Fibroblast of mammary gland (primary cell): ENCODE measurements around the gene MEGF6.

Experiments
- DNase-seq: peaks from one replicate; pipeline ENCODE4 v3.0.0-alpha.2; 2010; ENCODE audit warnings: low read depth
- H3K4me3 ChIP-seq: 2 replicates; pipeline ENCODE4 v1.5.1; 2011; ENCODE audit warnings: low read depth, mild to moderate bottlenecking, low read length, moderate library complexity; ENCODE audit not compliant: control insufficient read depth
- TF ChIP-seq, protein P1 (sequence below): conservative IDR thresholded peaks from 2 replicates; pipeline ENCODE4 v1.5.1; 2011; ENCODE audit warnings: low read depth, low read length, inconsistent platforms; ENCODE audit not compliant: control insufficient read depth, insufficient read depth

Gene MEGF6

DNA sequence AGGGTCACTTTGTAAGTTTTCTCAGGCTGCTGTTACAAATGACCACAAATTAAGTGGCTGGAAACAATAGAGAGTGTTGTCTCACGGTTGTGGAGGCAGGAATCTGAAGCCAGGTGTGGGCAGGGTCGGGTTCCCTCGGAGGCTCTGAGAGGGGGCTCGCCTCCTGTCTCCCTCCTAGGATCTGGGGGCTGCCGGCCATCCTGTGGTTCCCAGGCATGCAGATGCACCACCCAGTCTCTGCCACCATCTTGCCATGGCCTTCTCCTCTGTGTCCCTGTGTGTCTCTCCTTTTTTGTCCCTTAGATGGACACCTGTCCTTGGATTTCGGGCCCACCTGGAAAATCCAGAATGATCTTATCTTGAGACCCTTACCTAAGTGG is 45.8 kb upstream of the MEGF6 start:
- no peak overlapping the region for H3K4me3 ChIP-seq
- TF ChIP-seq, protein P1, sequence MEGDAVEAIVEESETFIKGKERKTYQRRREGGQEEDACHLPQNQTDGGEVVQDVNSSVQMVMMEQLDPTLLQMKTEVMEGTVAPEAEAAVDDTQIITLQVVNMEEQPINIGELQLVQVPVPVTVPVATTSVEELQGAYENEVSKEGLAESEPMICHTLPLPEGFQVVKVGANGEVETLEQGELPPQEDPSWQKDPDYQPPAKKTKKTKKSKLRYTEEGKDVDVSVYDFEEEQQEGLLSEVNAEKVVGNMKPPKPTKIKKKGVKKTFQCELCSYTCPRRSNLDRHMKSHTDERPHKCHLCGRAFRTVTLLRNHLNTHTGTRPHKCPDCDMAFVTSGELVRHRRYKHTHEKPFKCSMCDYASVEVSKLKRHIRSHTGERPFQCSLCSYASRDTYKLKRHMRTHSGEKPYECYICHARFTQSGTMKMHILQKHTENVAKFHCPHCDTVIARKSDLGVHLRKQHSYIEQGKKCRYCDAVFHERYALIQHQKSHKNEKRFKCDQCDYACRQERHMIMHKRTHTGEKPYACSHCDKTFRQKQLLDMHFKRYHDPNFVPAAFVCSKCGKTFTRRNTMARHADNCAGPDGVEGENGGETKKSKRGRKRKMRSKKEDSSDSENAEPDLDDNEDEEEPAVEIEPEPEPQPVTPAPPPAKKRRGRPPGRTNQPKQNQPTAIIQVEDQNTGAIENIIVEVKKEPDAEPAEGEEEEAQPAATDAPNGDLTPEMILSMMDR: no peak
- no peak for DNase-seq

DNA sequence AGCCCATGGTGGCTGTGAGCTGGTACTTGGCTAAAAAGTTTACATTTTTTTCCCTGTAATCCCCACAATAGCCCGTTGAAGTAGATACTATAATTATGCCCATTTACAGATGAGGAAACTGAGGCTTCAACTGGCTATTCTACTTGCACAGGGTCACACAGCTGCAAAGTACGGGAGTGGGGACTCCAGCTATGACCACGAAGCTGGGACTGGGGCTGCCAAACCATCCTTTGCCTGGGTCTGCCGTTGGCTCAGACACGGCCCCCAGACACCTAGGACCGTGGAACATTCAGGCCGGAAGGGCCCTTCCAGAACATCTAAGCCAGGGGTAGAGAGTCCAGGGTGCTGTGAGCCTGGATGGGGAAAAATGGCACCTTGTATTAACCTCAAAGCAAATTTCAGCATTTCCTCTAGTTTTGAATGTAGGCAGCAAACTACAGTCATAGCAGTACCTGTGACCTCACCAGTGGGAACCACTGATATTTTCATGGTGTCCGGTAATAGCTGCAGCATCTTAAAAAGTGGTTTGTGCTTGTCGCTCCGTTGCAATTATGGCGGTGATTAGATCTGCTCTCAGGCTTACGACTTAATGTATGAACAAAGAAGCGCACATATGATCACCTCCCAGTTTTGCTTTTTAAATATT is 45.3 kb upstream of the MEGF6 start:
- TF ChIP-seq, protein P1: no peak
- no peak for DNase-seq
- H3K4me3 ChIP-seq: no peak overlapping the region

DNA sequence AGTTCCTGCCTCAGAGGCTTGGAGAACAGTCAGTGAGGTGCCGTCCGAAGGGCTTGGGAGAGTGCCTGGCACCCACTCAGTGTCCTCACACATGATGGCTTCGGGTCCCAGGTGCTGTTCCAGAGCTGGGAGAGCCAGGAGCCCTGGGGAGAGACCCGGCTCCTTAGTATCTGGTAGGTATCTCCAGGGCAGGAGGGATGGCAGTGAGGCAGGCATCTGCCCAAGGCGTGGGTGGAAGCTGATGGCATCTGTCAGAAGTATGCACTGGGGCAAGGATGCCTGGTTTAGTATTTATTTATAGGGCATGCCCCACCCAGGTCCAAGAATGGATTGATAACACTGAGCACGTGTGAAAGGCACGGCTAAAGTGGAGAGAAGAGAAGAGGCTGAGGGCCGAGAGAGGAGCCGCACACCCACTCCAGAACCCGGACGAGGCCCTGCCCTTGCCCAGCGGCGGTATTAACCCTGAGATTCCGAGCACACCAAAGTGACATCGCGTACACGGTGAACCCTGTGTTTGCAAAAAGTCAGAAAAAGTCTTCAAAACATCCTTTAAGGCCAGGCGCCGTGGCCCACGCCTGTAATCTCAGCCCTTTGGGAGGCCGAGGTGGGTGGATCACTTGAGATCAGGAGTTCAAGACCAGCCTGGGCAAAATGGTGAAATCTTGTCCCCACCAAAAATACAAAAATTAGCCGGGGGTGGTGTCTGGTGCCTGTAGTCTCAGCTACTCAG is 43.4 kb upstream of the MEGF6 start:
- TF ChIP-seq, protein P1: no peak
- no peak for DNase-seq
- no peak overlapping the region for H3K4me3 ChIP-seq

DNA sequence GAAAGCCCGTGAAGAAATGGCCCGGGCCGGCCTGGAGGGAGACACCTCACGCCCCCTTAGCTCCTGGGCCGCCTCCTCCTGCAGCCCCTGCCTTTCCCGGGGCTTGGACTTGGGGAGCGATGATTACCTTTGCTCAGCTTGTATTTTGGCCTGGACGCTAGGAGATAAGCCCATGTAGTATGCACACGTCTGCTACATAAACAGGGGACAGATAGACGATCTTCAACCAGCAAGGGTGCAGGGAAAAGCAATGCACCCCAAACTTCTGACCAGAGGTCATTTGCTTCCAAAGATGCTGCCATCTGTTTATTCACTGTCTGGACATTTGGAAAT is 41.9 kb upstream of the MEGF6 start:
- H3K4me3 ChIP-seq: no peak overlapping the region
- DNase-seq: no peak
- TF ChIP-seq, protein P1: no peak

DNA sequence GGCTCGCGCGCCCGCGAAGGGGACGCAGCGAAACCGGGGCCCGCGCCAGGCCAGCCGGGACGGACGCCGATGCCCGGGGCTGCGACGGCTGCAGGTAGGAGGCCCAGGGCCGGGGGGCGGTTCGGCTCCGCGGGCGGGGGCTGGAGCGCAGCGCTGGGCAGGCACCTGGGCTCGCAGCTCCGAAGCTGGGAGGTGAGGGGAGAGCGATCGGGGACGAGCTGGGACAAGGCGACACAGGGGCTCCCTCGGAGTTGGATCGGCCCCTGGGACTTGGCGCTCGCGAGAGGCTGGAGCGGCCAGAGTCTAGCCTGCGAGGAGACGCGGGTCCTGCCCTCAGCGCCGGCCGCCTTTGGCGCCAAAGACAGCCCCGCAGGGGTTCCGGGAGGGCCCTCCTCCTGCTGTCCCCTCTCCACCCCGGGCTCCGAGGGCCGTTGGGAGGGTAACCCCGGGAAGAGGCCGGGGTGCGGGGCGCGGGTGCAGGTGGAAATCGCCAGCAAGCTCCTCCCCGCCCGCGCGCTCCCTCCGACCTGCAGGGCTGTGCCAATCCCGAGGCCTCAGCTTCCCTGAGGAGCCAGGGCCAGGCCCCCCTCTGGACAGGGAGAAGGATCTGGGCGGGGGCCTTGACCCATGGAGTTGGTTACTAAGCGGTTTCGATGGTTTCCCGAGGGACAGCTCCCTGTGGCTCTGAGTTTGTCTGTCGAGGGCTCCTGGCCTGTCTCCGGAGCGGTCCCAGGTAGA is 41.4 kb upstream of the MEGF6 start:
- TF ChIP-seq, protein P1: no peak
- no peak for DNase-seq
- H3K4me3 ChIP-seq: no peak overlapping the region

DNA sequence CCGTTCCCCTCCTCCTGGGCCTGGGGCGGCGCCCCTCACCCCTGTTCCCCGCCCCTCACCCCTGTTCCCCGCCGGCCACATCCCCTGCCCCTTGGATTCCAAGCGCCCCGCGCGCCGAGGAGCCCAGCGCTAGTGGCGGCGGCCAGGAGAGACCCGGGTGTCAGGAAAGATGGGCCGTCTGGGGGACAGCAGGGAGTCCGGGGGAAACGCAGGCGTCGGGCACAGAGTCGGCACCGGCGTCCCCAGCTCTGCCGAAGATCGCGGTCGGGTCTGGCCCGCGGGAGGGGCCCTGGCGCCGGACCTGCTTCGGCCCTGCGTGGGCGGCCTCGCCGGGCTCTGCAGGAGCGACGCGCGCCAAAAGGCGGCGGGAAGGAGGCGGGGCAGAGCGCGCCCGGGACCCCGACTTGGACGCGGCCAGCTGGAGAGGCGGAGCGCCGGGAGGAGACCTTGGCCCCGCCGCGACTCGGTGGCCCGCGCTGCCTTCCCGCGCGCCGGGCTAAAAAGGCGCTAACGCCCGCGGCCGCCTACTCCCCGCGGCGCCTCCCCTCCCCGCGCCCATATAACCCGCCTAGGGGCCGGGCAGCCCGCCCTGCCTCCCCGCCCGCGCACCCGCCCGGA is 40.7 kb upstream of the MEGF6 start, which contains the start of gene TP73:
TSS of gene TP73 (plus strand) at position 587 of the 618 bp plus-strand sequence. CDS start 29,850 bp downstream, outside the sequence.
- H3K4me3 ChIP-seq: no peak within 1 kb of the TSS
- no peak for DNase-seq
- TF ChIP-seq, protein P1: no peak
